NCI-H510A (cell line): ENCODE data around the gene FNDC3A.
"Not testable (repeated sequence)": the region's sequence is repeated elsewhere in the genome, so short reads cannot be mapped to it uniquely, and the experiment has no call there.

Experiments used
- DNase-seq: peaks from one replicate; lab custom pipeline; 2025; lab: John Stamatoyannopoulos, UW

Gene FNDC3A

DNA sequence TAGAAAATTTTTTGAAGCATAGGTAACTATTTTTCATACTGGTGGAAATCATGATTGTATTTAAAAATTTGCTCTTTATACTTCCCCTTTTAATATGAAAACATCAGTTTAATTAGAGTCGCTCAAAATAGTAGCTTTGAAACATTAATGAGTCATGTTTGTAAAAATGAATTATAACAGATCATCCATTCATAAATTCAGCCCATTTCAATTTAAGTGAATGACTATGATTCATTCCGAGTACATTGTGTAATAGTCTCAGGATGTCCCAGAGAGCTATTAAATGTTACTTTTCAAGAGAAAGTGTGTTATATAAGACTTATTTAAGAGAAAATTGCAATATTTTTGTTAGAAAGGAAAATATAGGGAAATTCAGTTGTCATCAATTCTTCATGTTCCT lies 111.0 kb downstream of the FNDC3A start:
- DNase-seq = no peak

DNA sequence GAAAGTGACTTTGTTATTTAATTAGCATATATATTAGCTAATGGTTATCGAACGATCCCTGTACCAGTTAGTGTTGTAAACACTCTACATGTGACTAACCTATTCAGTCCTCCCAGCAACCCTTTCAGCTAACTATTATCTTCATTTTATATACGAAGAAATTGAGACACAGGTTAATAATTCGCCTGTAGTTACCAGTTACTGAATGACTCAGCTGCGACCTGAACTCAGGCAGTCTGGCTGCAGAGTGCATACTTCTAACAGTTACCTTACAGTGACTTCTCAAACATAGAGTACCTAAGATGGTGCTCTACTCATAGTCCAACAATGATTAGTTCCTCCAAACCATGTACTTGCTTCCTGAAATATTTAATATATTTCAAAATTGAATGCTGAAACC lies 117.7 kb downstream of the FNDC3A start:
- no peak for DNase-seq

DNA sequence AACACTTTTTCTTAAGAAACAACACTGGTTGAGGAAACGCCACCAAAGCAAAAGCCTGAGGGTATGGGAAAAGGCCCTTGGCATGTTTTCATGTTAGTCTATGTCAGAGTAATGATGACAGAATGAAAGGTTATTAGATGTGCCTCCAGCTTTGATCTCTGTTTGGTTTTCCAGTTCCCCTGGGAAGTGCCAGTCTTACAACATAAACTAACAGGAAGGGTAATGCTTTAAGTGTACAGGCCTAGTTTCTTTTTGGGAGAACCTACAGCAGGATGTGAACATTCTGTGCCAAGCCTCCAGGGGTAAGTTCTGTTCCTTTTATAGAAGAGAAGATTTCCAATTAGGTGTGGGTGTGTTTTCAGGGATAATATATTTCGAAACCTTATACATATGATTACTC lies 121.7 kb downstream of the FNDC3A start:
- no peak for DNase-seq

DNA sequence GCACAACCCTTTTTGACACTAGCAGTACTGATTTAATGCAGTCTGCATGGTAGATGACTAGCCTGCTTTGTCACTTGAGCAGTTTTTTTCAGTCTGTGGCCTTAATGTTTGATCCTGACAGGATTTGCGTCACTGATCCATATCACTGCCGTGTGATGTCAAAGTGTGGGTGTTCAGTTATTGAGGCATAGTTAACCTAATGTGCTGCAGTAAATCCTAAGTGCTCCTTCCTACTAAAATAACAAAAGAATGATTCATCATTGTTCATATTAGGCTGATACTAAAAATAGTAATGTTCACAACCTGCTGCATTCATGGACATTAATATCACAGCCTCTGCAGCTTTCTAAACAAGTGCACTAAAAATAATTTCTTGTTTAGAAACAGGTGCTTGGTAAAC lies 122.5 kb downstream of the FNDC3A start:
- no peak for DNase-seq

DNA sequence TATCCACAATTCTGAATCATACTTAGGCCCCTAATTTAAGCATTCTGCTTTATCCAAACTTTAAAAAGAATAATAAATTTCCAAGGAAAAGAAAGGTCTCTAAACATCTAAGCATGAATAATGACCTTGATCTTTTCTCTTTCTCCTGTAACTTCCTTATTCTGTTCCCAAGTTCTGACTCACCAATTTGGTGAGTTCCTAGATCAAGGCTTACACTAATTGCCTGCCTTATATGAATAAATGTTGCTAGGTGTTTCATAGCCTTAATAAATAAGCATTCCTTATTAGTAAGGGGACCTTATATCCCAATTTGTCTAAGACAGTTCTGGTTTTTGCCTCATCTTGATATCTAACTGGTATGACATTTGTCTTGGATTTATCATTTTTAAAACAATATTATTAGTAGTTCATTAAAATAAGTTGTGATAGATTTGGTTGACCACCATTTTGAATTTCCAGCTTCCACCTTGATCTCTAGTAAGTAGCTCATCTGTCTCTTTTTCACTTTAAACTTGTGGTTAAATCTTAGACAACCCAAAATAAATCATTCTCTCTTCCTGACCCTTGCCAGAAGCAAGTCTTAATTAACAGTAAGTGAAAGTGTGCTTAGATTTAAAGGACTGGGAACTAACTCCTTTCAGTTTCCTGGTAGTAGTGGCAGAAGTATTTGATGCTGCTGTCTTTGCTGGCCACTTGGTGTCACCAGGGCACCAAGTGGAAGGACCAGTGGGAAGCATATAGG lies 123.2 kb downstream of the FNDC3A start:
- no peak for DNase-seq

DNA sequence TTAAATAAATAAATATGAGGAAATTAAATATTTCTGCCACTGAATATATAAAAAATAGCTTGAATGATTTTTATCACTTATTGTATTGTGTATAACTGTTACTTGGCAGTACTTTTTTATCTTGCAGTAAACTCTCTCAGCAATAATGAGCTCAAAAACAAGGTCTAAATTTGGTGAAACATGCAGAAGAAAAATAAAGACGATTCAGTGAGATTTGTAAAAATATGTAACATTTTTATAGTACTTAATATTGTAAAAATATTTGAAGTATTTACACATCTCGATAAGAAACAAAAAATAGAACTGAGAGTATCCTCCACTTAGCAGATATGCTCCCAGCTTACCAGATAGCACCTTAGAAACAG lies 123.8 kb downstream of the FNDC3A start:
- DNase-seq = no peak

DNA sequence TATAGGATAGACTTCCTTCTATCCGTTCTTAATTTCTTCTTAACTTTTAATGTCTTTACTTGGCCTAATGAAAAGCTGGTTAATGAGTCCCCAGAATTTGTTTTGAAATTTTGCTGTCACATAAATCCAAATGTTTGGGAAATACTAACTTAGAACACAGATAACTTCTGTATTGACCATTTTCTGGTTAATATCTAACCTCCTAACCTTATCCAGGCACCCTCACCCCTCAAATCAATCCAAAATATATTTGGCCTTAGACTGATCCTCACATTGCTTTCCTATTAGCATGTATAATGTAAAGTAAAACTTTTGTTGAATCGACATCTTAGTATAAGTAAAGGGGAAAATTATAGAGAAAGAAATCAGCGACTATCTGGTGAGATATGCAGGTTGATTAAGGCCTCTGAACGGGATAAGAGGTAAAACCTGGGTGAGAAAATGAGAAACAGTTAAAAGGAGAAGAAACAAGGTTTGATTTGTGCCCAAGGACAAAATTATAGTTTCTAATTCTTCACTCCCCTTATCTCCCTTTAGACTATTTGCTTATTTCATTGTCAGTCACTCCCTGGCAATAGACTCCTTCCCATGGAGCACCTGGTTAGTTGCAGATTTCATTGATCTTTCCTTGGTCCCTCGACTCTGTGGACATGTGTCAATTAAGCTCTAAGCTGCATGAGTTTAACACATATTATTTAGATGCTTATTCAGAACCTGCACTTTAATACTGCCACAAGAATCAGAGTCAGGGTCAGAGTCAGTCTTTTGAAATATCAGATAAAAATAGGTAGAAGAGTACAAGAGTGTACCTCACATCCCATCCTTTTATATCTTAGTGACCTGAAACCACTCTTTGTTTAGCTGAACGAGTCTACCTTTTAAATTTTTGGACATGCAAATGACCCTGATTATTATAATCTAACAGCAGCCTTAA lies 125.2 kb downstream of the FNDC3A start:
- no peak for DNase-seq

DNA sequence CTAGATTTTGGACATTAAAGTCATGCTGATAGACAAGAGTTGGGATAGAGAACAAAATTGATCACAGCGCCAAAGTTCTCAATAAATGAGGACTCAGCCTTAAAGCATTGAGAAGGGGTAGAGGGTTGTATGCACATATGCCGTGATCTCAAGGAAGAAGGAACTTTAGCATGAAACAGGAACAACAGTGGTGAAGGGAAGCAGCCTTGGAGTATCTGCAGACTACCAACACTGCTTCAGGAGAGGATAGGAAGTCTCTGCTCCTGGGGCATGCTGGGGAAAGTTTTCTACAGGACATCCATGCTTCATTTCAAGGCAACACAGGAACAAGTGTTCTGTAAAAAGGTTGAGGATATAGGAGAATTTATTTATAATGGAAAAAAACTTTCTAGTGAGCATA lies 132.5 kb downstream of the FNDC3A start:
- DNase-seq = no peak

DNA sequence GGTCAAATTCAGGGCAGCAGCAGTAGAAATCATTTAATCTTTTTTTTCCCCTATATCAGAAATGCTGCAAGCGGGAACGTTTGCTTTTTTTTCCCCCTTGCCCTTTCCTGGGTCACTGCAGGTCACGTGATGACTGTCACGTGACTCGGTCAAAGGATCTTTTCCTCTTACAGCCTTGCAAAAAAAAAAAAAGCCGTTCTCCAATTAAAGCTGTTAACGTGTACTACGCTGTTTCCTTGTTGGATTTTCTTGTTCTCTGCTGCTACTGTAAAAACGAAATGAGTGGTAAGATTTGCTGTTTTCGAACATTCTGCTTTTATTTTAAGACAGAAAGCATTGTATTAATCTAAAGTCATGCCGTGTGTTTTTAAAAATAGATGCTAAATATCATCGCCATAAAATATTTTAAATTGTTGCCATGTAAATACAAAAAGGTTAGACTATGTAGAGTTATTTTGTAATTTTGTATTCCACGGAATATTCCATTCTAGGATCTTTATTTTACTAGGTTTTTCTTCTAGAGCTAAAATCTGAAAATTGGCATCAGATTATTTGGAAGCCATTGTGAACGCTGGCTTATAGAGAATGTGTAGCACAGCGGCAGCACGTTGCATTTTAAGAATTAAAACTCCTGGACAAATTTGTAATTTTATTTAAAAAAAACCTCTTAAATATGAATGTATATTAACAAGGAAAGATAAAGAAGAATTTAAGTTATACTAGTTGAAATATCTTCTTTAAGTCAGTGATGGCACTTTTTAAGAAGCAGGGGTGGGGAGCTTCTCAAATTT lies 134.6 kb downstream of the FNDC3A start:
- peak; percentile 40 for DNase-seq

DNA sequence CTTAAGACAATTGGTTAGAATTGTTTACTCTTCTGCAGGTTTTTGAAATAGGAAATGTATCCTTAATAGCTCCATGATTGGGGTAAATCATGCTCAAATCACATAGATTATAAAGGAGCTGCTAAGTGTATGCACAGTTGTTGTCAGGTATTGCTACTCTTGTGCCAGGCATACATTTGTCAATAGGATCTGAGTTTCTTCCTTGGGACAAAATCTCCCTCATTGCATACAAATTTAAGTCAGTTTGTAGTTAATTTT lies 135.1 kb downstream of the FNDC3A start:
- no peak for DNase-seq

DNA sequence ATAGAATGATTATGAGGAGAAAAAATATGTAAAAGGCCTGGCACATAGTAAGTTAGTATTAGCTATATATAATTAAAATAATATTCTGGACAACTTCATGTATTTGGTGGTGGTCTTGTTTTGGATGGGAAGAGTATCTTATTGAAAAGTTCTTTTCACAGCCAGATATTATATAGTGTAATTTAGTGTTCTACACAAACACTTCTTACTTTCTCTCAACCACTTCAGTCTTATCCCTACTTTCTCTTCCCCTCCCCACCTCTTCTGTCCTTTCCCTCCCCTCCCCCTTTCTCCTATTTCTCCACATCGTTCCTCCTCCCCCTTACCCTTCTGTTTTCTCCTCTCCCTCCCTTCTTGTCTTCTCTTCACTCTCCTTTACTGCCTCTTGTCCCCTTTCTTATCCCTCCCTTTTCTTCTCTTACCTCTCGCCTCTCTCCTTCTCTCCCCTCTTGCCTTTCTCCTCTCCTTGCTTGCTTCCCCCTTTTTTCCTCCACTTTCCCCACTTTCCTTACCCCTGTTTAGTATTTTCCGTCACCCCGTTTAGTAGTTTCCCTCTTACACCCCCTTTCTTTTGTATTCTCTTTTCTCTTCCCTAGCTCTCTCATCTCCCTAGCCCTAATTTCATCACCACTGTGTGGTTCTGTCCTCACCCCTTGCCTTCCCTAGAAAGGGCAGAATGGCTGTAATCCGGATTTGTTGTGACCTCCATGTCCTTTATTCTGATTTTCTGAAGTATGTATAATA lies 137.2 kb downstream of the FNDC3A start:
- DNase-seq = no peak

DNA sequence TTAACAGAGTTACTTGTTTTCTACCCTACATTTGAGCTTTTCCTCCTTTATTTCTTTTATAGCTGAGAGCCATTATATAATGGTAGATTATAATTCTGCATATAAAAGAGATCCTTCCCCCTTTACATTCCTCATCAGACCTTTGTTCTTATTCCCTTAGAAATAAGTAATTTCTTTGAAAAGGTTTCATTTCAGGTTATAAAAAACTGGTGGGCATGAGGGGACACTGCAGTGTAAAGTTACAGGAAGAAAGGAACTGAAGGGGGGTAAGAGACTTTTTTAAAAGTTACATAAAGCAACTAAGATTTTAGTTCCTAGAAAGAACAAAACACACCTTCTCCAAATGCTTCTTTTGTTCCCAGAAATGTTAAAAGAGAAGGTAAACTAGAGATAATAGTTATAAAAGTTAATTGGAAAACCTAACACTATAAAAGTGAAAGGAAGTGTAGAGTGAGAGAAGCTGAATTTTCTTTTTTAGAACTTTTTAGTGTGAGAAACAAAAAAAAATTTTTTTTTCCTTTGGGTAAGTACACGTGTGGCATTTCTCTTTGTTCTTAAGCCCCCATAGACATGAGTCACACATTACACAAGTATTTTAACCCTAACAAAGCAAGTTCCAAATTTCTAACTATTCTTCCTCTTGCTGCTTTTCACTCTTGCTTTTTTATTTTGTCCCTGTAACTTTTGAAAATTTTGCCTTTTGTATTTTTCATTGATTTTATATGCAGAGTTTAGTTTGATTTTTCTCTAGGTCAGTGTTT lies 138.0 kb downstream of the FNDC3A start:
- DNase-seq = no peak

DNA sequence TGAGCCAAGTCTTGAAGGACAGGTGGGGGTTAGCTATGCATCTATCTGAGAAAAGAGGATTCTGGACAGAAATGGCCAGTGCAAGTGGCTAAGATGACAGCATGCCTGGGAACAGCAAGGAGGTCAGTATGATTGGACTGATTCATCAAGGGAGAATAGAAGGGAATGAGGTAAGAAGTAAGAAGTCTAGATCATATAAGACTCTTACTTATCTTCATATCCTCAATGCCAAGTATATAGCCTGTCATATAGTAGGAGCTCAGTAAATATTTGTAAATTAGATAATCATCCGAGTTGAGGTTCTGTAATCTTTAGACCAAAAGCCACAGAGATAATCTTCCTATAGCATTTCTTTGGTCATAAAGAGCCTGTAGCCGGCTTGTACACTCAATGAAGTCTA lies 141.2 kb downstream of the FNDC3A start:
- DNase-seq = no peak

DNA sequence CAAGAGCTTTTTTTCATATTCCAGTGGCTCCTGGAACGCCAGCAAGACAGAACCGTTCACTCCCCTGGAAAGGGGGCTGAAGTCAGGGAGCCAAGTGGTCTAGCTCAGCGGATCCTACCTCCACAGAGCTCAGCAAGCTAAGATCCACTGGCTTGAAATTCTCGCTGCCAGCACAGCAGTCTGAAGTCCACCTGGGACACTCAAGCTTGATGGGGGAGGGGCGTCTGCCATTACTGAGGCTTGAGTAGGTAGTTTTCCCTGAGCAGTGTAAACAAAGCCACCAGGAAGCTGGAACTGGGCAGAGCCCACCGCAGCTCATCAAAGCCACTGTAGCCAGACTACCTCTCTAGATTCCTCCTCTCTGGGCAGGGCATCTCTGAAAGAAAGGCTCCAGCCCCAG lies 142.7 kb downstream of the FNDC3A start:
- DNase-seq = not testable (repeated sequence)

DNA sequence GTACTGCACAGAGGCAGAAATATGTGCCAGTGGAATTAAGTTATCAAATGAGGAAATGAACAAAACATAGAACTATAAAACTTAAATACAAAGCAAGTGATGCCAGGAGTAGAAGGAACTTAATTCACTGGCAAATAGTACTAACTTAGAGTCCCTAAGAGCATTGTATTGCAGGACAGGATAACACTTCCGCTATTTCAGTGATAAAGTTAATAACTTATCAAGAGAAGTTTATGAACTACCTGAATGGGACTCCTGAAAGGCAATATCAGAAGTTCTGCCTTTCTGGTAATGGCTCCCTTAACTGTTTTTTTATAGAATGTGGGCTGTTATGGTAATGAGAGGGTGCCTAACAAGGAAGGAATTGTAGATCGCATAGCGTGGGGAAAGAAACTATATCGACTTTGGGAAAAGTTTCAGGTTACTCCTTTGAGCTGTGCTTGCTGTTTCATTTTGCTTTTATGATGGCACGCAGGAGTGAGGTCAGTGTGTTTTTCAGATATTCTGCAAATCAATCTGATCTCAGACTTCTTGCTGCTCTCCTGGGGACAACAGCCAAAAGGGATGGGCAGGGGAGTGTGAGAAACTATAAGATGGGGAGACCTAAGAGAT lies 149.1 kb downstream of the FNDC3A start:
- no peak for DNase-seq

DNA sequence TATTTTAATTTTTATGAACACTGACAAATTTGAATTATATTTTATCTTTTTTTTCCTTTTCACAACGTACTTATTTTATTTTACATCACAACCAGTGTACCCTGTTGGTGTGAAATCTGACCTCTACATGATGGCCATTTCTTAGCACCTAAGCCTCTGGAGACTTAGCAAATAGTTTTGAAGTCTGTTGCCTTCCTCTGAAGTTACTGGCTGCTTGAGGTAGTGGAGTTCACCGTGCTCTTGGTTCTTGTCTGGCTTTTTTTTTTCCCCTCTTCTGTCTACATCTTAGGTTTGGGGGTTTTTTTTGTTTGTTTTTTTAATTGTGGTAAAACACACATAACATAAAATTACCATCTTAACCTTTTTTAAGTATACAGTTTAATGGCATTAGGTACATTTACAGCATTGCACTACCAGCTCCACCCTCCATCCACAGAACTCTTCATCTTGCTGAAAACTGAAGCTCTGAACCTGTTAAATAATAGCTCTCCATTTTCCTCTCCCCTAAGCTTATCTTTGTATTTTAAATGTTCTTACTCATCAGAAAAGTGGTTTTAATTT lies 150.3 kb downstream of the FNDC3A start:
- DNase-seq = no peak

DNA sequence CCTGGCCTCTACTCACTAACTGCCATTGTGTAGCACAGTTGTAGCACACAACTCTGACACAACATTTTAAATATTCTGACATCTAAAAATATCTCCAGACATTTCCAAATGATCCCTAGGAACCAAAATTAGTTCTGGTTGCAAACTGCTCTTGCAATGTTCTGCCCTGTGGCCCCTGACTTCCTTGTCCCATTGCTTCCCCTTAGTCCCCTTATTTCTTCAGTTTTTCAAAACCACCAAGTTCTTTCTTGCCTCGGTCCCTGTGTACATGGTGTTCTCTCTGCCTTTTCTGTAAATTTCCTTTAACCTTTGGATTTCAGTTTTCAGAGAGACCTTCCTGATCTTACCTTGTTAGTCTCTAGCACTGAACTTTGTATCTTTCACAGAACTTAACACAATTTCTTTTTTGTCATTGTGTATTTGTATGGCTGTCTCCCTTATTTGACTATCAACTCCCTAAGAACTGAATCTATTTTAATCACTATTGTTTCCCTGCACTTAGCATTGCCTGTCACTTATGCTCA lies 156.8 kb downstream of the FNDC3A start:
- no peak for DNase-seq

DNA sequence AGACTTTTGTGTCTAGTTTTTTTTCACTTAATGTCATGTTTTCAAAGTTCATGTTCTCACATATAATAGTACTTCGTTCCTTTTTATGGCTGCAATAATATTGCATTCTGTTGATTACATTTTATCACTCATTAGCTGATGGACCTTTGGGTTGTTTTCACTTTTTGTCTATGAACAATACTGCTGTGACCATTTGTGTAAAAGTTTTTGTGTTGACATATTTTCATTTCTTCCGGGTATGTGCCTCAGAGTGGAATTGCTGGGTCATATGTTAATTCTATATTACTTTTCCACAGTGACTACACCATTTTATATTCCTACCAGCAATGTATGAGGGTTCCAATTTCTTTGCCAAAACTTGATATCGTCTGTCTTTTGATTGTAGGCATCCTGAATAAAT lies 158.6 kb downstream of the FNDC3A start:
- DNase-seq = no peak

DNA sequence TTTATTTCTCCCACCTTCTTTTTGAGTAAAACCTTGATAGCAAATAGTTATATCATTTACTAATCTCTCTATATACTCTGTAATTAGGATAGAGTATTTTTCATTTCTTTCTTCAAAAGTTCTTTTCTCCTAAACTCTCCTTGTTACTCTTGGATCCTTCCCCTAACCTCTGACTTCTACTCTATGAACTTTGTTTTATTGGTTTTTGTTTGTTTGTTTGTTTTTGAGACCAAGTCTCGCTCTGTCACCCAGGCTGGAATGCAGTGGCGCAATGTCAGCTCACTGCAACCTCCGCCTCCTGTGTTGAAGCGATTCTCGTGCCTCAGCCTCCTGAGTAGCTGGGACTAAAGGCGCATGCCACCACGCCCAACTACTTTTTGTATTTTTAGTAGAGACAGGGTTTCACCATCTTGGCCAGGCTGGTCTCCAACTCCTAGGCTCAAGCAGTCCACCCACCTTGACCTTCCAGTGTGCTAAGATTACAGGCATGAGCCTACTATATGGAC lies 161.5 kb downstream of the FNDC3A start:
- DNase-seq = not testable (repeated sequence)

DNA sequence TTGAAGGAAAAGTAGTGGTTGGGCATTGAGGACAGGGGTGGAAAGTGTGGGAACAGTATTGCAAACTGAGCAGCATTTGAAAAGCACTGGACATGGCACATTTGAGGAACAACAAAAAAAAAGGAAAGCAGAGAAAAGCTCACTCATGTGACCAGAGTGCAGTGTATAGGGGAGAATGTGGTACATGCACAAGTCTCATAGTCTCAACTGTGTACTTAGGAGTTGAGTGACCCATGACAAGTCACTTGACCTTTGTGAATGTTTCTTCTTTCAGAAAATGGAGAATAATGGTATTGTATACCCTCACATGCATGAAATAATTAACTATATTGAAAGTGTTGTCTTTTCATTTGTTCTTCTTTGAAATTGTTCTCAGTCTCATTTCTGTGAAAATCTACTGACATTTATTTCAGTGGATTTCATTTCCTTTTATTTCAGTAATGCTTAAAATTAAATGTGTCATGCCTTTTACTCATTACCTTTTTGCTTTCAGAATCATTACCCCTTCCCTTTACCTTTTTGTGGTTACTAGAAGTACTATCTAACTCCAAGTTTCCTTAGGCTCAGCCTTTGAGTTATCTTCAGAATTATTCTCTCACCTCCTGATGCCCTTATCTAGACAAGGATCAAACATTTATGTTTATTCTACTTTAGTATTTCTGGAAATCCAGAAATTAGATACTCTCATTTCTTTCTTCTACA lies 165.3 kb downstream of the FNDC3A start:
- no peak for DNase-seq
